PC-3 (cell line): ENCODE measurements around the gene SIGLEC14. TPM values are rescaled to one million over a fixed set of nuclear protein-coding genes. Genes with fewer than 3 reads are reported as not detected.

Experiments used
- ATAC-seq: fragments of 200-7000 bp; cut with Tn5 transposase; 2 replicates; pipeline ENCODE4 v1.9.1; 2020; ENCODE audit warnings: mild to moderate bottlenecking, moderate library complexity
- BruUV-seq: library from RNA; stranded (reverse); fragments of 400-500 nt; replicated peaks from 2 replicates; lab custom pipeline; 2021; lab: Mats Ljungman, UMichigan
- CTCF ChIA-PET: fragments of 300-600 bp; sonication (Branson Sonifier 250); formaldehyde crosslinking; loops from one replicate; lab custom pipeline; 2022; ENCODE audit warnings: antibody characterized with exemption; lab: Charles Lee
- POLR2A ChIA-PET: fragments of 300-600 bp; sonication (Branson Sonifier 250); formaldehyde crosslinking; loops from one replicate; lab custom pipeline; 2022; ENCODE audit warnings: antibody characterized with exemption; ENCODE audit not compliant: unreplicated experiment; lab: Charles Lee
- DNase-seq: peaks from one replicate; pipeline ENCODE4 v3.0.0-alpha.2; 2015
- H2AFZ ChIP-seq: fragments of 300-600 bp; sonication (generic); 2 replicates; pipeline ENCODE4 v1.6.0; 2016; ENCODE audit warnings: antibody characterized with exemption, low read length
- H3F3A ChIP-seq: fragments of 300-600 bp; sonication (generic); one replicate; pipeline ENCODE4 v1.6.0; 2017; ENCODE audit warnings: antibody characterized with exemption, low read length, control low read depth, mild to moderate bottlenecking; ENCODE audit not compliant: unreplicated experiment
- H3K27ac ChIP-seq: fragments of 300-600 bp; sonication (generic); 2 replicates; pipeline ENCODE4 v1.5.1; 2016; ENCODE audit warnings: mild to moderate bottlenecking, low read length
- H3K27me3 ChIP-seq: fragments of 300-600 bp; sonication (generic); 2 replicates; pipeline ENCODE4 v1.6.1; 2016; ENCODE audit warnings: low read length, mixed read lengths
- H3K36me3 ChIP-seq: fragments of 300-600 bp; sonication (generic); 2 replicates; pipeline ENCODE4 v1.6.1; 2016; ENCODE audit warnings: low read depth, mixed run types, low read length, mixed read lengths
- H3K4me1 ChIP-seq: fragments of 300-600 bp; sonication (generic); 2 replicates; pipeline ENCODE4 v1.5.1; 2016; ENCODE audit warnings: low read length; ENCODE audit not compliant: insufficient read depth
- H3K4me2 ChIP-seq: fragments of 300-600 bp; sonication (generic); 2 replicates; pipeline ENCODE4 v1.6.0; 2016; ENCODE audit warnings: low read length
- H3K4me3 ChIP-seq: fragments of 300-600 bp; sonication (generic); 2 replicates; pipeline ENCODE4 v1.5.1; 2016; ENCODE audit warnings: mild to moderate bottlenecking, low read length, mixed read lengths
- H3K79me2 ChIP-seq: fragments of 300-600 bp; sonication (generic); 2 replicates; pipeline ENCODE4 v1.6.1; 2017; ENCODE audit warnings: low read length, mixed read lengths
- H3K9ac ChIP-seq: fragments of 300-600 bp; sonication (generic); 2 replicates; pipeline ENCODE4 v1.6.0; 2016; ENCODE audit warnings: mild to moderate bottlenecking, low read length
- H3K9me2 ChIP-seq: fragments of 300-600 bp; sonication (generic); replicated peaks from 2 replicates; pipeline ENCODE4 v1.6.1; 2016; ENCODE audit warnings: mixed run types, low read length, mixed read lengths
- H3K9me3 ChIP-seq: fragments of 300-600 bp; sonication (generic); 2 replicates; pipeline ENCODE4 v1.6.1; 2016; ENCODE audit warnings: low read length, mixed read lengths
- H4K20me1 ChIP-seq: fragments of 300-600 bp; sonication (generic); 2 replicates; pipeline ENCODE4 v1.6.1; 2016; ENCODE audit warnings: low read length, mixed read lengths
- CTCF ChIP-seq: fragments of 300-600 bp; sonication (generic); conservative IDR thresholded peaks from 2 replicates; pipeline ENCODE4 v1.5.1; 2017; ENCODE audit warnings: antibody characterized with exemption, low read depth, mild to moderate bottlenecking, low read length
- EZH2 ChIP-seq: fragments of 300-600 bp; sonication (generic); IDR thresholded peaks from one replicate; pipeline ENCODE4 v1.6.1; 2017; ENCODE audit warnings: antibody characterized with exemption, mild to moderate bottlenecking, low read length; ENCODE audit not compliant: unreplicated experiment
- EZH2phosphoT487 ChIP-seq: fragments of 300-600 bp; sonication (generic); IDR thresholded peaks from 2 replicates; pipeline ENCODE4 v1.6.1; 2018; ENCODE audit warnings: mild to moderate bottlenecking, antibody characterized with exemption, low read length, borderline replicate concordance
- intact Hi-C: fragments of 100-400 bp; cut with micrococcal nuclease; formaldehyde crosslinking; loops from 2 replicates; pipeline ENCODE4 v1.9.0; 2023
- total RNA-seq: library from RNA; depleted of rRNA; stranded (reverse); fragments of >200 nt; gene quantifications from 2 replicates; pipeline ENCODE4 v1.2.3, GENCODE V29; 2014

The SIGLEC14 gene
- total RNA-seq, 1 experiment from 2014 or later, result not detected

GRCh38 chr19:51687791-51688670, 41.4 kb upstream of the SIGLEC14 start:
- Histone ChIP-seq H3K27ac (peak overlapping the region; percentile 62), H3K9me3 (no peaks in the 10 kb centered on the region), H4K20me1 (peaks cover 11% of the 10 kb centered on the region), H3K9ac (peak overlapping the region; percentile 74), H3K4me3 (peak overlapping the region; percentile 76), H3K27me3 (no peaks in the 10 kb centered on the region), H3K4me1 (peaks cover 42% of the 10 kb centered on the region), H3K4me2 (peak overlapping the region; percentile 91), H3K36me3 (peaks cover under 1% of the 10 kb centered on the region), H3K79me2 (peaks cover 65% of the 10 kb centered on the region), H2AFZ (peak overlapping the region; percentile 92), H3K9me2 (no peaks in the 10 kb centered on the region), H3F3A (no peaks in the 10 kb centered on the region)
- TF ChIP-seq EZH2 (no peak), CTCF (no peak), EZH2phosphoT487 (no peak)
- ATAC-seq (peak; percentile 46), DNase-seq (peak; percentile 62)
- ChIA-PET CTCF (interaction anchor here (1.2 kb wide), 1 partner anchor 27 kb away, joined by 6 read pairs; no protein-coding TSS in a partner anchor), POLR2A (no interaction called here)
- TSS peak; percentile 70 for BruUV-seq
- intact Hi-C loops, result no loop called here

GRCh38 chr19:51686171-51686570, 39.5 kb upstream of the SIGLEC14 start:
- no peak for DNase-seq

More at GRCh38 chr19:51686171-51686570, 39.5 kb upstream of the SIGLEC14 start:
- Histone ChIP-seq H3K9me2 (no peaks in the 10 kb centered on the region), H3K9ac (no peak overlapping the region), H3K27ac (no peak overlapping the region), H3K36me3 (no peaks in the 10 kb centered on the region), H2AFZ (no peak overlapping the region), H3K4me3 (no peak overlapping the region), H3K4me1 (peaks cover 33% of the 10 kb centered on the region), H3K4me2 (peak overlapping the region; percentile 91), H3K79me2 (peaks cover 47% of the 10 kb centered on the region), H4K20me1 (no peaks in the 10 kb centered on the region), H3K27me3 (no peaks in the 10 kb centered on the region), H3F3A (no peaks in the 10 kb centered on the region), H3K9me3 (no peaks in the 10 kb centered on the region)
- intact Hi-C loops, result no loop called here
- ChIA-PET POLR2A (no interaction called here), CTCF (no interaction called here)
- no TSS peak for BruUV-seq
- no peak for ATAC-seq
- TF ChIP-seq CTCF, result no peak
- TF ChIP-seq EZH2phosphoT487, result no peak
- no peak for TF ChIP-seq EZH2
